ENCODE data around the gene TSHZ2. TPM values are rescaled to one million over a fixed set of nuclear protein-coding genes. Genes with fewer than 3 reads are reported as not detected.

The TSHZ2 gene
- total and polyA plus RNA-seq, 2 of the 4 experiments (the other 2 are of a cell fraction) = under 0.01 to 0.02 TPM

DNA sequence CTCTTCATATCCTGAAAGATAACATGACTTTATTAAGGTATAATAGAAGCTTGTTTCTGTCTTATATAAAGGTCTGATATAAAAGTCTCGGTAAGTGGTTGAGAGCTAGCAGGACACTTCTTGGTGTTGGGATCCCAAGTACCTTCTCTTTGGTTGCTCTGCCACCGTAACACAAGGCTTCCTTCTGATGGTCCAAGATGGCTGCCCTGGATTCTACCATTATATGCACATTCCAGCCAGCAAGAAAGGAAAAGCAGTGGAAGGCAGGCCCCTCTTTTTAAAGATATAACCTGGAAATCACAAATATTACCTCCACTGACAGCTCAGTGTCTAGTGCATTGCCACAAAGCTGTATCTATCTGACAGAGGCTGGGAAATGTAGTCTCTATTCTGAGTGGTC is 75.0 kb downstream of the TSHZ2 start:
- dilution Hi-C loops (cut with HindIII; ENCODE audit: low sequenced_read_pairs, unreplicated experiment) = no loop called here

More for the DNA sequence above, 75.0 kb downstream of the TSHZ2 start:
- Histone ChIP-seq H4K20me1 (ENCODE audit: insufficient read depth, low read length) (no peaks in the 10 kb centered on the region), H3K23ac (ENCODE audit: low read depth, low read length) (no peak overlapping the region), H2AFZ (replicated peaks; ENCODE audit: low read length, poor library complexity) (no peak overlapping the region), H3K9me3 (ENCODE audit: control insufficient read depth, insufficient read depth, low read length) (peaks cover 3% of the 10 kb centered on the region; the same call in 1 of the 2 replicates), H3K27me3 (ENCODE audit: control insufficient read depth, insufficient read depth, low read length) (no peaks in the 10 kb centered on the region), H3K14ac (replicated peaks; ENCODE audit: low read depth, low read length) (no peak overlapping the region), H3K79me1 (ENCODE audit: low read depth in 1 of 2, low read length in 2 of 2) (no peaks in the 10 kb centered on the region), H2AK5ac (ENCODE audit: low read depth, low read length) (no peak overlapping the region), H3K36me3 (ENCODE audit: control insufficient read depth, insufficient read depth, low read length) (no peaks in the 10 kb centered on the region), H3K9ac (ENCODE audit: low read depth, low read length) (no peak overlapping the region), H3K4ac (ENCODE audit: low read depth, low read length) (no peak overlapping the region), H3K56ac (ENCODE audit: extremely low read depth, insufficient read depth, low read length) (no peak overlapping the region), H3K4me1 (ENCODE audit: control insufficient read depth, insufficient read depth, low read length) (no peaks in the 10 kb centered on the region), H3K4me2 (ENCODE audit: low read depth, low read length) (no peak overlapping the region), H2BK120ac (ENCODE audit: low read depth, low read length) (no peak overlapping the region), H4K91ac (ENCODE audit: insufficient read depth, low read depth, low read length) (no peak overlapping the region), H2BK5ac (ENCODE audit: low read depth, low read length, poor library complexity, severe bottlenecking) (no peak overlapping the region), H3K4me3 (ENCODE audit: insufficient read depth, low read depth, low read length) (no peak overlapping the region), H3K18ac (ENCODE audit: low read depth, low read length) (no peak overlapping the region), H3K27ac (ENCODE audit: insufficient read depth, low read length) (no peak overlapping the region), H4K5ac (ENCODE audit: low read depth, low read length) (no peak overlapping the region), H2BK20ac (ENCODE audit: low read depth, low read length) (no peak overlapping the region), H2AK9ac (replicated peaks; ENCODE audit: low read depth, low read length, poor library complexity) (no peak overlapping the region), H3K9me1 (ENCODE audit: insufficient read depth, low read length) (no peaks in the 10 kb centered on the region), H4K8ac (ENCODE audit: low read depth in 2 of 2, low read length in 2 of 2) (no peak overlapping the region), H2BK15ac (ENCODE audit: low read depth, low read length) (no peak overlapping the region)
- intact Hi-C loops (cut with micrococcal nuclease) = no loop called here
- ATAC-seq (ENCODE audit: low read depth) (no peak), DNase-seq (no peak)
- no TSS peak for BruUV-seq (replicated peaks)
- WGBS, 2 experiments (ENCODE audit: extremely low coverage in 2 of 2, insufficient read length in 1 of 2) = no CpG with 5 or more reads among the region's 2 CpGs
- in situ Hi-C loops (cut with MboI; ENCODE audit: low sequenced_read_pairs) = no loop called here
- ChIA-PET POLR2A (ENCODE audit: unreplicated experiment) (no interaction called here), CTCF (no interaction called here)
- TF ChIP-seq, protein P1, sequence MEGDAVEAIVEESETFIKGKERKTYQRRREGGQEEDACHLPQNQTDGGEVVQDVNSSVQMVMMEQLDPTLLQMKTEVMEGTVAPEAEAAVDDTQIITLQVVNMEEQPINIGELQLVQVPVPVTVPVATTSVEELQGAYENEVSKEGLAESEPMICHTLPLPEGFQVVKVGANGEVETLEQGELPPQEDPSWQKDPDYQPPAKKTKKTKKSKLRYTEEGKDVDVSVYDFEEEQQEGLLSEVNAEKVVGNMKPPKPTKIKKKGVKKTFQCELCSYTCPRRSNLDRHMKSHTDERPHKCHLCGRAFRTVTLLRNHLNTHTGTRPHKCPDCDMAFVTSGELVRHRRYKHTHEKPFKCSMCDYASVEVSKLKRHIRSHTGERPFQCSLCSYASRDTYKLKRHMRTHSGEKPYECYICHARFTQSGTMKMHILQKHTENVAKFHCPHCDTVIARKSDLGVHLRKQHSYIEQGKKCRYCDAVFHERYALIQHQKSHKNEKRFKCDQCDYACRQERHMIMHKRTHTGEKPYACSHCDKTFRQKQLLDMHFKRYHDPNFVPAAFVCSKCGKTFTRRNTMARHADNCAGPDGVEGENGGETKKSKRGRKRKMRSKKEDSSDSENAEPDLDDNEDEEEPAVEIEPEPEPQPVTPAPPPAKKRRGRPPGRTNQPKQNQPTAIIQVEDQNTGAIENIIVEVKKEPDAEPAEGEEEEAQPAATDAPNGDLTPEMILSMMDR (conservative IDR thresholded peaks at IDR 0.05; ENCODE audit: low read depth, low read length) = no peak
- no peak for TF ChIP-seq ELK1 (IDR thresholded peaks at IDR 0.05; ENCODE audit: borderline replicate concordance, low read depth, low read length)
- TF ChIP-seq RFX5 (IDR thresholded peaks at IDR 0.05; ENCODE audit: low read depth, low read length) = no peak
- TF ChIP-seq MAZ (IDR thresholded peaks at IDR 0.05; ENCODE audit: borderline replicate concordance, low read depth, low read length) = no peak
- no peak for TF ChIP-seq SMC3 (IDR thresholded peaks at IDR 0.05; ENCODE audit: low read depth, low read length)
- TF ChIP-seq CHD1 (IDR thresholded peaks at IDR 0.05; ENCODE audit: low read depth, low read length) = no peak
- TF ChIP-seq USF2 (IDR thresholded peaks at IDR 0.05; ENCODE audit: low read depth, low read length) = no peak
- no peak for TF ChIP-seq MXI1 (IDR thresholded peaks at IDR 0.05; ENCODE audit: borderline replicate concordance, low read depth, low read length)
- TF ChIP-seq RAD21 (IDR thresholded peaks at IDR 0.05; ENCODE audit: low read length) = no peak
- TF ChIP-seq NFE2L2 (IDR thresholded peaks at IDR 0.05; ENCODE audit: low read depth, low read length) = no peak
- TF ChIP-seq RCOR1 (IDR thresholded peaks at IDR 0.05; ENCODE audit: insufficient replicate concordance, low read length) = no peak
- TF ChIP-seq BHLHE40 (IDR thresholded peaks at IDR 0.05; ENCODE audit: low read depth, low read length) = no peak
- TF ChIP-seq CEBPB (IDR thresholded peaks at IDR 0.05; ENCODE audit: low read depth, low read length) = no peak
- TF ChIP-seq MAFK (IDR thresholded peaks at IDR 0.05; ENCODE audit: low read depth, low read length) = no peak
- no peak for TF ChIP-seq POLR2A (IDR thresholded peaks at IDR 0.05; ENCODE audit: low read depth, low read length)
- TF ChIP-seq FOS (IDR thresholded peaks at IDR 0.05; ENCODE audit: low read depth, low read length) = no peak

Measured in IMR-90 (cell line).